HG02678 (cell line): ENCODE results near the gene HIBCH.

ENCODE experiments used
- ATAC-seq: cut with Tn5 transposase; IDR thresholded peaks from one replicate; pipeline ENCODE4 v1.9.1; 2021; ENCODE audit warnings: mild to moderate bottlenecking, moderate library complexity; ENCODE audit not compliant: unreplicated experiment

The HIBCH gene

GRCh38 chr2:190199530-190199929 is 120.1 kb downstream of the HIBCH start:
- no peak for ATAC-seq

DNA sequence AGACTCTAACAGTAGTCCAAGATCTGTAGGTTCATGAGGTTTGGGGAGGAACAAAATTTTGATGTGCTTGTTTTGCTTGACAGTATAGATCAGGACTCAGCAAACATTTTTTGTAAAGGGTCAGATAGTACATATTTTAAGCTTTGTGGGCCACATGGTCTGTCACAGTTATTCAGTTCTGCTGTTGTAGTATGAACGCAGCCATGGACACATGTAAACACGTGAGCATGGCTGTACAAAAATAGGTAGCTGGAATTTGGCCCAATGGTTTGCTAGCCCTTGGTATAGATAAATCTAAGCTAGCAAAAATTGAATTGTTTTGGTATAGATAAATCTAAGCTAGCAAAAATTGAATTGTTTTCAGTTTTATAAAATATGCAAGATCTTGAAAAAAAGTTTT is 120.5 kb downstream of the HIBCH start:
- no peak for ATAC-seq

- ATAC-seq = no peak
Observed at GRCh38 chr2:190197143-190197720, 122.4 kb downstream of the HIBCH start.

- ATAC-seq = no peak
Observed at GRCh38 chr2:190190507-190191162, 129.0 kb downstream of the HIBCH start.

DNA sequence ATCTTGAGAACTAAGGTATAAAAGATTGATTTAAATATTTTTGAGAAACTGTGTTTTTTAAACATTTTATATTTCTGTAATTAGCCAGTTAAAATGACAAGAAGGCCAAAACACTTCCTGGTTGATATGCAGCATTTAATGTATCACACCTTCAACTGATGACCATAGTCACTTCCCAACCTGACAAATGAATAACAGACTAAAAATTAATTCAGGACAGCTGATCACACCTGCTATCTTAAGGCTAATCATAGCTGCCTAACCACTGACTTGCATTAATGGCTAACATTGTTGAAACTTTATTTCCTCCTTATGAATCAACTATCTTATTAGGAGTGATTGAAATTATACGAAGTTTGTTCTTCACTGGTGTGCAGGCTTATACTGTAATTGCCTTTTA is 131.3 kb downstream of the HIBCH start:
- ATAC-seq = peak; percentile 46

DNA sequence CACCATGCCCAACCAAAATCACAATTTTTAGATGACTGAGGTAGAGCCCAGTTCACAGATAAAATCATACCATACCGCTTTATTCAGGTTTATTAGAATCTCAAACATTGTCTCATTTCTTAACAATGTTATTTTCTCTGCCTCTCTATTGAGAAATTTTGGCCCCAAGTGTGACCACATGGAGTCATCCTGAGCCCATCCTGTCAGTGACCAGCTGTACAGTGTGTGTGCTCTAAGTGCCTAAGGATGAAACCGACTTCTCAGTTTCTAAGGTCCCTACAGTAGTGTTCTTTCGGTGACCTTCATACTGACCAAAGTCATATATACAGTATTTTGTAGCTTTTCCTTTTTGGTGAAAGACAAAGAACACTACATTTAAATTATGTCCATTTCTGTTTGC is 133.4 kb downstream of the HIBCH start:
- ATAC-seq = no peak

DNA sequence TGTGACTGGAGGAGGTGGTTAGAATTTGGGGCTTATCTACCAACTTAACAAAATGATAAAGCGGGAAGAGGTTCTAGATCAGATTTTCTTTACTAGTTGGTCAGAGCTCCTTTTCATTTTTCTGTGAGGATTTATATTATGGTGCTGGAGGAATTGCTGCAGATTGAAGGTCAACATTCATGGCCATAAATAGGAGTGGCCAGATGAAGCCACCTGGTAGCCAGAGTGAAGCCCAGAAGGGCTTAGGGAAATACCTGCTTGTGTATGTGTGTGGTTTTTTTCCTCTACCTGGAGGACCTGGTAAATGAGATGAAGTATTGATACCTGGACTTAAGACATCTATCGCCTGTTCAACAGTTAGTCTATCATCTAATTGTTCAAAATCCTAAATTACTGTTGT is 134.2 kb downstream of the HIBCH start:
- no peak for ATAC-seq

DNA sequence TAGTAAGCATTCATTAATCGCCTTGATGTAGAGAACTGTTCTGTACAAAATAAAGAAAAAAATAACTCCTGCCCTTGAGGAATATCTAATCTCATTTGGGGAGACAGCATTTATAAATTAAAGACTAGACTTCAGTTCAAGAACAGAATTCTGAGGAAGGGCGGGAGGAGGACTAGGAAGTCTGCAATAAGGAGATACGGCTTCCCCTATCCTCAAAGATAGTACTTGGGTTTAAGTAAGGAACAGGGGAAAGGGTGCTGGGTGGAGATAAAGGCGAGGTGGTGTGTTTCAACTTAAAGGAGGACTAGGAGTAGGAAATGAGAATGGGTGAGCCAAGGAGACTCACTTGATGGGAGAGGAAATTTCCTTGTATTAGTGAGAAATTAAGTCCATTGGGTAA is 135.2 kb downstream of the HIBCH start:
- no peak for ATAC-seq

DNA sequence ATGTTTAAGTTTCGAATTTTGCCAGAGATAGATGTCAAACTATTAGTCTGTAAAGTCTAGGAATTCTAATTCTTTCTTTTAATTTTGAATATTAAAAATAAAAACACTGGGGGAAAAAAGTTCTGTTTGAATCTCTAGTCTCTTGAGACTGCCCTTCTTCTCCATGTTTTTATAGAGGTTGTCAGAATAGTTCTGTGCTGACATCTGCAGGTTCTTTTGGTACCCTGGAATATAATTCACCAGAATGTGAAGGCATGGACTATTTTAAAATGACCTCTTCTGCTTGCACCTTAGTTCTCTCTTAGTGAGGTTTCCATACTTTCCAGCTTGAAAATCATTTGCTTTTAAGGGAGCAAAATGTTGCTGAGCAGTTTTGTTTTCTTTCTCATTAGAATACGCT is 136.1 kb downstream of the HIBCH start:
- ATAC-seq = no peak

GRCh38 chr2:190182071-190182524 is 137.5 kb downstream of the HIBCH start:
- ATAC-seq = no peak

DNA sequence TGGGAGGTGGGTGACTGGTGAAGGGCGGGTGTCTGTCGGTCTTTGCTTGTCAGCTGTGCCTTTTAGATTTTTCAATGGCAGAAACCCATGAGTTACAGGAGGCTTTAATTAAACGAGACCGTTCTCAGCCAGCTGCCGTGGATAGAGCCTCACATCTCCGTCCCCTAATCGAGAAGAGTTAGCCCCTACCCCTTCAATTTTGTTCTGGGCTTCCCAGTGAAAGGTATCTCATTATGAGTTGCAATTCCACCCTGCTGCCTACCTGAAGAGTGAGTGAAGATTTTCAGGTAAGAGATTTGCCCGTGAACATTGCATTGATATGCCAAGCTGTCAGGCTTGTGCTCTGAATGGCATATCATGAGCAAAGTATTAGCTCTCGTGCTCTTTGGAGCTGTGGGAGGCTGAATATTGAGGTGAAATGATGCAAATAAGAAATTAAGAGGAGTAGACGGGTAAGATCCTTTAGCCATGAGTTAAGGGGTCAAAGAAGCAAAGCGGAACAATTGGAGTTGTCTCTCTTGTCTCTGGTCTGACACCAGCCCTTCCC is 138.4 kb downstream of the HIBCH start:
- ATAC-seq = no peak

GRCh38 chr2:190180313-190181122 is 139.1 kb downstream of the HIBCH start:
- peak; percentile 80 for ATAC-seq

- ATAC-seq = no peak
Observed at GRCh38 chr2:190179754-190180312, 139.8 kb downstream of the HIBCH start.

GRCh38 chr2:190178066-190178722 is 141.4 kb downstream of the HIBCH start:
- ATAC-seq = no peak

- no peak for ATAC-seq
Observed at GRCh38 chr2:190177249-190178040, 142.2 kb downstream of the HIBCH start.

DNA sequence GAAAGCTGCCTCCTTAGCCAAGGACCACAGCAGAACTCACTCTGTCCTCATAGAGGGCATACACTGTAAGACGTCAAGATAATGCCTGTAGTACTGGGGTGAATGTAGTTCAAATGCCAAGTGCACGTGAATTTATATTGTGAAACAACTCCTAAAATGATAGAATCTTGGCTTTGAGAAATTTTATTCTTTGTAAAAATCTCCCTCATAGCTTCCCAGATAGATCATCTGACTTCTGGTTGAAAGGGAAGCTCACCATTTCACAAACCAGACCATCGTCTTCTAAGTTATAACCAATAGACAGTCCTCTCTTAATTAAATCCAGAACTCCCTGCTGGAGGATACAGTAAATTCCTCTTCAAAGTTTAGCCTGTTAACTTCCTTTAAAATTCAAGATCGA is 146.2 kb downstream of the HIBCH start:
- no peak for ATAC-seq

- no peak for ATAC-seq
Observed at GRCh38 chr2:190170673-190171072, 149.0 kb downstream of the HIBCH start.

- ATAC-seq = no peak
Observed at GRCh38 chr2:190169221-190170072, 150.2 kb downstream of the HIBCH start.

GRCh38 chr2:190167702-190168101 is 151.9 kb downstream of the HIBCH start:
- no peak for ATAC-seq
